Measurements from ENCODE around the gene TGFA.

DNA sequence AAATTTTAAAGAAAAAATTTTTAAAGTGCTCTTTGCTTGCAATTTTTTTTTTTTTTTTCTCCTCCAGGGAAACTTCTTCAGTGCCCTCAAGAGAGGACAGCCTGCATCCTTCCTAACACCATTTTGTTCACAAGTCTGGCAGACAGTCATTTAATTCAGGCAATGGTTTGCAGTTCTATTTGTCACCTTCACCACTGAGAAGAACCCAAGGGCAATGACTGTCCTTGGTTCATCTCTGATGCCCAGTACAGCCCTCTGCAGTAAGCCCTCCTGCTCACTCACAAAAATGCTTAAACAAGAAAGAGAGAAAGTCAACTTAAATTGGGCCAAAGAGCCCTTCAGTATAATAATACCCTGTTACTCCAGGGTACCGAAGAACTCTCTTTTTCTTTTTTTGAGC is 52.4 kb downstream of the TGFA start:
- no peak for TF ChIP-seq EZH2 (IDR thresholded peaks at IDR 0.05; ENCODE audit: insufficient read depth, low read length)
- TF ChIP-seq, protein P1, sequence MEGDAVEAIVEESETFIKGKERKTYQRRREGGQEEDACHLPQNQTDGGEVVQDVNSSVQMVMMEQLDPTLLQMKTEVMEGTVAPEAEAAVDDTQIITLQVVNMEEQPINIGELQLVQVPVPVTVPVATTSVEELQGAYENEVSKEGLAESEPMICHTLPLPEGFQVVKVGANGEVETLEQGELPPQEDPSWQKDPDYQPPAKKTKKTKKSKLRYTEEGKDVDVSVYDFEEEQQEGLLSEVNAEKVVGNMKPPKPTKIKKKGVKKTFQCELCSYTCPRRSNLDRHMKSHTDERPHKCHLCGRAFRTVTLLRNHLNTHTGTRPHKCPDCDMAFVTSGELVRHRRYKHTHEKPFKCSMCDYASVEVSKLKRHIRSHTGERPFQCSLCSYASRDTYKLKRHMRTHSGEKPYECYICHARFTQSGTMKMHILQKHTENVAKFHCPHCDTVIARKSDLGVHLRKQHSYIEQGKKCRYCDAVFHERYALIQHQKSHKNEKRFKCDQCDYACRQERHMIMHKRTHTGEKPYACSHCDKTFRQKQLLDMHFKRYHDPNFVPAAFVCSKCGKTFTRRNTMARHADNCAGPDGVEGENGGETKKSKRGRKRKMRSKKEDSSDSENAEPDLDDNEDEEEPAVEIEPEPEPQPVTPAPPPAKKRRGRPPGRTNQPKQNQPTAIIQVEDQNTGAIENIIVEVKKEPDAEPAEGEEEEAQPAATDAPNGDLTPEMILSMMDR (IDR thresholded peaks at IDR 0.05; ENCODE audit: insufficient read depth, low read depth, low read length): no peak

Measured in astrocyte (in vitro differentiated cells and primary cell).